ENCODE results near the gene ST3GAL3. TPM values are rescaled to one million over a fixed set of nuclear protein-coding genes. Genes with fewer than 3 reads are reported as not detected.

ST3GAL3 gene
- total and polyA plus RNA-seq, 8 donors, result 1.6 to 68.3 (median 6.7) TPM

- intact Hi-C loops (cut with DNase I; ENCODE audit: low total_unique reads), result no loop called here
- H3K27ac ChIP-seq, result peak overlapping the region; percentile 90 to 97 (median 96)
- TF ChIP-seq EP300 (IDR thresholded peaks at IDR 0.05) (no peak), POLR2A (IDR thresholded peaks at IDR 0.05) (no peak), POLR2AphosphoS5 (IDR thresholded peaks at IDR 0.05) (no peak), CTCF (IDR thresholded peaks at IDR 0.05) (no peak)
- WGBS, 5 donors, result 1 to 3% (median 1%) methylated on average over 21 to 34 of the region's 34 CpGs
- peak overlapping the region; percentile 63 to 84 (median 76) for H3K4me3 ChIP-seq
- H3K27me3 ChIP-seq, result no peaks in the 10 kb centered on the region
- peaks cover 13 to 50% (median 40%) of the 10 kb centered on the region in 4 donors for H3K36me3 ChIP-seq
- no peaks in the 10 kb centered on the region for H3K9me3 ChIP-seq
- DNase-seq, result peak; percentile 74 to 86
- H3K4me1 ChIP-seq, result peaks cover 51 to 73% (median 65%) of the 10 kb centered on the region in 4 donors
Observed at GRCh38 chr1:43975249-43975961, 268.1 kb downstream of the ST3GAL3 start.

- H3K27ac ChIP-seq, result peak overlapping the region in 4 of 5 donors; percentile 90 to 97 (median 95)
- no peaks in the 10 kb centered on the region for H3K27me3 ChIP-seq
- H3K4me3 ChIP-seq, result peak overlapping the region; percentile 63 to 84 (median 76)
- H3K4me1 ChIP-seq, result peaks cover 51 to 73% (median 65%) of the 10 kb centered on the region in 4 donors
- TF ChIP-seq CTCF (IDR thresholded peaks at IDR 0.05) (no peak), POLR2AphosphoS5 (IDR thresholded peaks at IDR 0.05) (no peak), EP300 (IDR thresholded peaks at IDR 0.05) (no peak), POLR2A (IDR thresholded peaks at IDR 0.05) (no peak)
- DNase-seq, result no peak
- 60 to 71% (median 69%) methylated on average over 4 of the region's 4 CpGs for WGBS, 5 donors
- H3K36me3 ChIP-seq, result peaks cover 13 to 49% (median 39%) of the 10 kb centered on the region in 4 donors
- H3K9me3 ChIP-seq, result no peaks in the 10 kb centered on the region
- intact Hi-C loops (cut with DNase I; ENCODE audit: low total_unique reads), result no loop called here
Observed at GRCh38 chr1:43976045-43976444, 268.7 kb downstream of the ST3GAL3 start.

- DNase-seq, result no peak
- Histone ChIP-seq H3K4me1 (peaks cover 52 to 72% (median 65%) of the 10 kb centered on the region in 4 donors), H3K27me3 (no peaks in the 10 kb centered on the region), H3K4me3 (peak overlapping the region in 2 of 4 donors; percentile 72 to 84), H3K36me3 (peaks cover 13 to 47% (median 34%) of the 10 kb centered on the region in 4 donors), H3K9me3 (no peaks in the 10 kb centered on the region), H3K27ac (no peak overlapping the region)
- 87 to 96% (median 89%) methylated on average over 8 of the region's 8 CpGs for WGBS, 5 donors
- intact Hi-C loops (cut with DNase I; ENCODE audit: low total_unique reads), result no loop called here
- TF ChIP-seq EP300 (IDR thresholded peaks at IDR 0.05) (no peak), POLR2AphosphoS5 (IDR thresholded peaks at IDR 0.05) (no peak), POLR2A (IDR thresholded peaks at IDR 0.05) (no peak), CTCF (IDR thresholded peaks at IDR 0.05) (no peak)
Observed at GRCh38 chr1:43976890-43977289, 269.6 kb downstream of the ST3GAL3 start.

- TF ChIP-seq POLR2AphosphoS5 (IDR thresholded peaks at IDR 0.05) (no peak), EP300 (IDR thresholded peaks at IDR 0.05) (no peak), CTCF (IDR thresholded peaks at IDR 0.05) (no peak), POLR2A (IDR thresholded peaks at IDR 0.05) (no peak)
- peaks cover 12 to 45% (median 26%) of the 10 kb centered on the region in 4 donors for H3K36me3 ChIP-seq
- H3K27me3 ChIP-seq, result no peaks in the 10 kb centered on the region
- WGBS, 5 donors, result 81 to 86% (median 82%) methylated on average over 9 of the region's 9 CpGs
- DNase-seq, result no peak
- peaks cover 52 to 71% (median 65%) of the 10 kb centered on the region in 4 donors for H3K4me1 ChIP-seq
- H3K4me3 ChIP-seq, result peak overlapping the region in 1 of 4 donors; percentile 72
- peak overlapping the region in 1 of 5 donors; percentile 70 for H3K27ac ChIP-seq
- intact Hi-C loops (cut with DNase I; ENCODE audit: low total_unique reads), result no loop called here
- no peaks in the 10 kb centered on the region for H3K9me3 ChIP-seq
Observed at GRCh38 chr1:43977376-43978263, 270.3 kb downstream of the ST3GAL3 start.
